Osteoblast (primary cell): ENCODE measurements around the gene JPH3. TPM values are rescaled to one million over a fixed set of nuclear protein-coding genes. Genes with fewer than 3 reads are reported as not detected.

Experiments
- DNase-seq: peaks from one replicate; pipeline ENCODE4 v3.0.0; 2011; ENCODE audit warnings: low spot score, mixed read lengths; ENCODE audit not compliant: insufficient read length; ENCODE audit errors: missing footprints
- H2AFZ ChIP-seq: 2 replicates; pipeline ENCODE4 v1.6.0; 2011; ENCODE audit warnings: mild to moderate bottlenecking, low read length
- H3K27ac ChIP-seq: 2 replicates; pipeline ENCODE4 v1.5.1; 2011; ENCODE audit warnings: mild to moderate bottlenecking, low read depth, low read length, moderate library complexity
- H3K27me3 ChIP-seq: 2 replicates; pipeline ENCODE4 v1.6.0; 2012; ENCODE audit warnings: mild to moderate bottlenecking, control low read depth, inconsistent platforms, low read length, moderate library complexity; ENCODE audit not compliant: insufficient read depth
- H3K36me3 ChIP-seq: 2 replicates; pipeline ENCODE4 v1.5.1; 2011; ENCODE audit warnings: mild to moderate bottlenecking, low read length, control low read depth, moderate library complexity; ENCODE audit not compliant: insufficient read depth
- H3K4me1 ChIP-seq: 2 replicates; pipeline ENCODE4 v1.5.1; 2011; ENCODE audit warnings: mild to moderate bottlenecking, low read length, control low read depth, moderate library complexity; ENCODE audit not compliant: insufficient read depth
- H3K4me2 ChIP-seq: 2 replicates; pipeline ENCODE4 v1.6.0; 2011; ENCODE audit warnings: mild to moderate bottlenecking, low read length; ENCODE audit not compliant: insufficient read depth
- H3K4me3 ChIP-seq: fragments of 200-600 bp; sonication (generic); 3 replicates; pipeline ENCODE4 v1.5.1; 2012; ENCODE audit warnings: mild to moderate bottlenecking, low read length, inconsistent platforms; ENCODE audit not compliant: insufficient read depth
- H3K79me2 ChIP-seq: 2 replicates; pipeline ENCODE4 v1.6.0; 2012; ENCODE audit warnings: mild to moderate bottlenecking, low read length, control low read depth, inconsistent platforms; ENCODE audit not compliant: insufficient read depth
- H3K9me3 ChIP-seq: 2 replicates; pipeline ENCODE4 v1.5.1; 2011; ENCODE audit warnings: low read depth, low read length, control low read depth
- H4K20me1 ChIP-seq: 2 replicates; pipeline ENCODE4 v1.6.0; 2012; ENCODE audit warnings: mild to moderate bottlenecking, low read length, control low read depth; ENCODE audit not compliant: insufficient read depth
- total RNA-seq: library from RNA; depleted of rRNA; stranded (reverse); fragments of >200 nt; gene quantifications from 2 replicates; pipeline ENCODE4 v1.2.3, GENCODE V29; 2012
- TF ChIP-seq, protein P1 (sequence below): IDR thresholded peaks from 2 replicates; pipeline ENCODE4 v1.5.1; 2011; ENCODE audit warnings: mild to moderate bottlenecking, low read depth, low read length, moderate library complexity; ENCODE audit errors: extremely low read depth

The JPH3 gene
- total RNA-seq, 1 donor: not detected

DNA sequence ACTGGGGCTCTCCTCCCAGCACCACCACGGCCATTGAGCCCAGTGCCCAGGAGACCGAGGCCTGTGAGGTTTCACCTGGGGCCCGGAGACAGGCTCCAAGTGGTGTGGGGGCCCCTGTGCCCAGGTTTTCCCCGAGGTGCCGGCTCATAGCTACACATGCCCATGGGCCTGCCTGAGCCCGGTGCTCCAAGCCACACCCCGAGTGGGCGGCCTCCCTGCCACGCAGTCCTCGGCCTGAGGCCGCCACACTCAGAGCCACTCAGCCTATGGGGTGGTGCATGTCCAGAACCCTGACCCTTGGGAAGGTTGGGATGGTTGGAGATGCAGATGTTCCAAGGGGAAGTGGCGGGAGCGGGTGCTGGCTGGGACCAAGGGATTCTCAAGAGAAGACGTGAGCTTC is 24.1 kb downstream of the JPH3 start:
- no peak overlapping the region for H3K4me2 ChIP-seq
- H3K79me2 ChIP-seq: no peaks in the 10 kb centered on the region

DNA sequence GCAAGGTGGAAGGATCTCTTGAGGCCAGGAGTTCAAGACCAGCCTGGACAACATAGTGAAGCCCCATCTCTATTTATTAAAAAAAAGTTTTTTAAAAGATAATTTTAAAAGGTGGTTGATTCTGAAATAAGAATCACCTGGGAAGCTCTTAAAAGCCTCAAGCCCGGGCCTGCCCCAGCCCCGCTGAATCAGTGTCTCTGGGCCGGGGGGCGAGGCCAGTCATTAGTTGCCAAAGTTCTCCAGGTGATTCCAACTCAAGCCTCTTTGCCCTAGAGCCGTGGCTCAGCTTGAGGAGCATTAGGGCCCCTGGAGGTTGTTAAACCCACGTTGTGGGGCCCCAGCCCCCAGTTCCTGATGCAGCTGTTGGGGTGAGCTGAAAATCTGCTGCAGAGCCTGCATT is 24.6 kb downstream of the JPH3 start:
- no peaks in the 10 kb centered on the region for H3K79me2 ChIP-seq
- no peak for DNase-seq
- no peak overlapping the region for H2AFZ ChIP-seq
- no peaks in the 10 kb centered on the region for H3K4me1 ChIP-seq
- H3K27me3 ChIP-seq: peaks cover 22% of the 10 kb centered on the region
- H3K27ac ChIP-seq: no peak overlapping the region
- H4K20me1 ChIP-seq: no peaks in the 10 kb centered on the region
- no peaks in the 10 kb centered on the region for H3K36me3 ChIP-seq
- H3K9me3 ChIP-seq: peaks cover 7% of the 10 kb centered on the region
- no peak overlapping the region for H3K4me2 ChIP-seq
- TF ChIP-seq, protein P1, sequence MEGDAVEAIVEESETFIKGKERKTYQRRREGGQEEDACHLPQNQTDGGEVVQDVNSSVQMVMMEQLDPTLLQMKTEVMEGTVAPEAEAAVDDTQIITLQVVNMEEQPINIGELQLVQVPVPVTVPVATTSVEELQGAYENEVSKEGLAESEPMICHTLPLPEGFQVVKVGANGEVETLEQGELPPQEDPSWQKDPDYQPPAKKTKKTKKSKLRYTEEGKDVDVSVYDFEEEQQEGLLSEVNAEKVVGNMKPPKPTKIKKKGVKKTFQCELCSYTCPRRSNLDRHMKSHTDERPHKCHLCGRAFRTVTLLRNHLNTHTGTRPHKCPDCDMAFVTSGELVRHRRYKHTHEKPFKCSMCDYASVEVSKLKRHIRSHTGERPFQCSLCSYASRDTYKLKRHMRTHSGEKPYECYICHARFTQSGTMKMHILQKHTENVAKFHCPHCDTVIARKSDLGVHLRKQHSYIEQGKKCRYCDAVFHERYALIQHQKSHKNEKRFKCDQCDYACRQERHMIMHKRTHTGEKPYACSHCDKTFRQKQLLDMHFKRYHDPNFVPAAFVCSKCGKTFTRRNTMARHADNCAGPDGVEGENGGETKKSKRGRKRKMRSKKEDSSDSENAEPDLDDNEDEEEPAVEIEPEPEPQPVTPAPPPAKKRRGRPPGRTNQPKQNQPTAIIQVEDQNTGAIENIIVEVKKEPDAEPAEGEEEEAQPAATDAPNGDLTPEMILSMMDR: no peak
- H3K4me3 ChIP-seq: no peak overlapping the region

More for the DNA sequence above, 24.1 kb downstream of the JPH3 start:
- peaks cover 7% of the 10 kb centered on the region for H3K9me3 ChIP-seq
- DNase-seq: no peak
- peaks cover 18% of the 10 kb centered on the region for H3K27me3 ChIP-seq
- no peak overlapping the region for H3K27ac ChIP-seq
- TF ChIP-seq, protein P1: no peak
- no peak overlapping the region for H3K4me3 ChIP-seq
- no peaks in the 10 kb centered on the region for H3K36me3 ChIP-seq
- no peak overlapping the region for H2AFZ ChIP-seq
- no peaks in the 10 kb centered on the region for H3K4me1 ChIP-seq
- no peaks in the 10 kb centered on the region for H4K20me1 ChIP-seq

DNA sequence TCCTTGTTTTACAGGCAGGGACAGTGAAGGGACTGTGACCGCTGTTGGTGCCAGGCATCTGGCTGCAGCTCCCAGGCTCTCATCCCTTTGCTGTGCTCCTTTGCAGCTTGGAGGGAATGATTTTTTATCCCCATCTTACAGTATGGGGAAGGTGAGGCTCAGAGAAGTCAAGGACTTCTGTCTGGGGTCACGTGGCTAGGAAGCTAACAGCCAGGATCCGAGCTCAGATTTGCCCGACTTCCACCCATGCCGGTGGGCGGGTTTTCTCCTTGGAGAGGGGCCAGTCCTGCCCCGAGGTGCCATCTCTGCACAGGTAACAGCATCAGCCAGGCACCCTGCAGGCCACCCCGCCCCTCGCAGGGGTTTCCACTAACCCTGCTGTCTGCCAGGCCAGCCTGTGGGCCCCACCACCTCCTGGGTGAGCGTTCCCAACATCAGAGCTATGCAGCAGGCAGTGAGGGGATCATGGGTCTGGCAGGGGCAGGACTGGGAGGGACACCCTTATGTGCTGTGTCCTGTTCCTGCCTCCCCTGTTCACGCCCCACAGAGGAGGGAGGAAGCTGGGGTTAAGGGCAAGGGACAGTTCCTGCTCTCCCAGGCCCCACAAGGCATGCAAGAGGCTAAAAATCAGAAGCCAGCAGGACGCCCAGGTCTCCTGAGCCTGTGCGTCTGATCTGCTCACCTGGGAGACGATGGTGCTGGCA is 25.4 kb downstream of the JPH3 start:
- Histone ChIP-seq H4K20me1 (no peaks in the 10 kb centered on the region), H3K9me3 (peaks cover 7% of the 10 kb centered on the region), H3K4me1 (no peaks in the 10 kb centered on the region), H3K27me3 (peaks cover 29% of the 10 kb centered on the region), H3K4me3 (no peak overlapping the region), H3K79me2 (no peaks in the 10 kb centered on the region), H3K4me2 (no peak overlapping the region), H3K27ac (no peak overlapping the region), H3K36me3 (no peaks in the 10 kb centered on the region), H2AFZ (no peak overlapping the region)
- TF ChIP-seq, protein P1: no peak
- peak; percentile 81 for DNase-seq

DNA sequence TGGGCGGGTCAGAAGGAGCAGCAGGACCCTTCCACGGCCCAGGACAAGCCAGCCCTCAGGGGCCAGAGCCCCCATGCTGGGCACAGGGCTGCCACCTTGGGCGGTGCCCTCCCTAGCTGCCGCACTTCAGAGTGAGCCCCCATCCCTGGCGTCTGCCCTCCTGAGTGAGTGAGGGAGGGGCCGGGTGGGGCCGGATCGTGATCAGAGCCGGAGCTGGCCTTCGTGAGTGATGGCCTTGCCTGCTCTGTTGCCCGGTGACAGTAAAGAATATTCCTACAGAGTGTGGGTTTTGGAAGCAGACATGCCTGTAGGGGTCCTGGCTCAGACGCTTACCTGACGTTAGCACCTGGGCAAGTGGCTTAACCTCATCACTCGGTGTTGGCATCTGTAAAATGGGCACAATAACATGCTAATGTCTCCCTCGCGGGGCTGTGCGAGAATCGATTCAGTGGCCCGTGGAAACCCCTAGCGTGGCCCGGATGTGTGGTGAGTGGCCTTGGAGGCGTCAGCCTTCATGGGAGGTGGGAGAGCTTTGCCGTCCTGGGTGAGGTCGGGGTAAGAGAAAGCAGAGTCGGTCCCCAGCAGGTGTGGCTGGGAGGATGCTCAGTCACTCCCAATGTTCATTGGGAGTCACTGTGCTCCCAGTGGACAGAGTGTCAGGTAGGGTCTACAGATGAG is 26.1 kb downstream of the JPH3 start:
- Histone ChIP-seq H3K79me2 (no peaks in the 10 kb centered on the region), H2AFZ (no peak overlapping the region), H3K9me3 (peaks cover 7% of the 10 kb centered on the region), H3K4me3 (no peak overlapping the region), H3K4me2 (no peak overlapping the region), H4K20me1 (no peaks in the 10 kb centered on the region), H3K4me1 (no peaks in the 10 kb centered on the region), H3K27ac (no peak overlapping the region), H3K27me3 (peaks cover 34% of the 10 kb centered on the region), H3K36me3 (no peaks in the 10 kb centered on the region)
- TF ChIP-seq, protein P1: no peak
- DNase-seq: peak; percentile 84
